BE2C (cell line): ENCODE results near the gene TET3.

Source experiments
- DNase-seq: peaks from one replicate; pipeline ENCODE4 v3.0.0-alpha.2; 2020
- H3K27me3 ChIP-seq: fragments of 250-450 bp; sonication (Bioruptor Pico); 2 replicates; pipeline ENCODE4 v1.5.1; 2020; ENCODE audit warnings: mild to moderate bottlenecking
- H3K36me3 ChIP-seq: fragments of 250-450 bp; sonication (Bioruptor Pico); 2 replicates; pipeline ENCODE4 v1.5.1; 2020; ENCODE audit warnings: mild to moderate bottlenecking
- H3K4me1 ChIP-seq: fragments of 250-450 bp; sonication (Bioruptor Pico); 2 replicates; pipeline ENCODE4 v1.5.1; 2020
- H3K4me3 ChIP-seq: 2 replicates; pipeline ENCODE4 v1.5.1; 2011; ENCODE audit warnings: low read depth, low read length
- H3K9me3 ChIP-seq: fragments of 250-450 bp; sonication (Bioruptor Pico); 2 replicates; pipeline ENCODE4 v1.5.1; 2020
- CTCF ChIP-seq: IDR thresholded peaks from 2 replicates; pipeline ENCODE4 v1.5.1; 2012; ENCODE audit warnings: mild to moderate bottlenecking, low read depth, low read length

Gene TET3

GRCh38 chr2:73982140-73982617 is 2.5 kb upstream of the TET3 start:
- Histone ChIP-seq H3K4me3 (peak overlapping the region; percentile 68), H3K4me1 (peaks cover 3% of the 10 kb centered on the region; the same call in 1 of the 2 replicates), H3K27me3 (no peaks in the 10 kb centered on the region), H3K36me3 (peaks cover 2% of the 10 kb centered on the region; the same call in 1 of the 2 replicates), H3K9me3 (no peaks in the 10 kb centered on the region)
- TF ChIP-seq CTCF: no peak
- no peak for DNase-seq

- peaks cover 5% of the 10 kb centered on the region; the same call in 1 of the 2 replicates for H3K36me3 ChIP-seq
- no peak for TF ChIP-seq CTCF
- no peaks in the 10 kb centered on the region for H3K27me3 ChIP-seq
- no peaks in the 10 kb centered on the region for H3K9me3 ChIP-seq
- H3K4me1 ChIP-seq: peaks cover 3% of the 10 kb centered on the region; the same call in 1 of the 2 replicates
- H3K4me3 ChIP-seq: peak overlapping the region; percentile 59
- no peak for DNase-seq
These were observed 1.1 kb upstream of the TET3 start for GRCh38 chr2:73983322-73984202.

GRCh38 chr2:73984922-73985307 is 205 bp downstream of the TET3 start:
- TF ChIP-seq CTCF: no peak
- H3K4me1 ChIP-seq: peaks cover 3% of the 10 kb centered on the region; the same call in 1 of the 2 replicates
- H3K27me3 ChIP-seq: no peaks in the 10 kb centered on the region
- no peak overlapping the region for H3K4me3 ChIP-seq
- DNase-seq: peak; percentile 47
- no peaks in the 10 kb centered on the region for H3K9me3 ChIP-seq
- H3K36me3 ChIP-seq: peaks cover 7% of the 10 kb centered on the region

GRCh38 chr2:73985308-73986084 is 786 bp downstream of the TET3 start:
- DNase-seq: no peak
- peaks cover 3% of the 10 kb centered on the region; the same call in 1 of the 2 replicates for H3K4me1 ChIP-seq

GRCh38 chr2:73986085-73986681 is 1.5 kb downstream of the TET3 start:
- no peak for DNase-seq
- Histone ChIP-seq H3K36me3 (peaks cover 15% of the 10 kb centered on the region), H3K27me3 (no peaks in the 10 kb centered on the region), H3K4me1 (peaks cover 3% of the 10 kb centered on the region; the same call in 1 of the 2 replicates), H3K4me3 (peak overlapping the region; percentile 62), H3K9me3 (no peaks in the 10 kb centered on the region)
- TF ChIP-seq CTCF: no peak

More at GRCh38 chr2:73985308-73986084, 786 bp downstream of the TET3 start:
- peaks cover 12% of the 10 kb centered on the region for H3K36me3 ChIP-seq
- no peaks in the 10 kb centered on the region for H3K9me3 ChIP-seq
- no peaks in the 10 kb centered on the region for H3K27me3 ChIP-seq
- H3K4me3 ChIP-seq: peak overlapping the region; percentile 62
- no peak for TF ChIP-seq CTCF
